Measurements from ENCODE around the gene BRD7.

BRD7 gene

GRCh38 chr16:50393858-50394802 lies 25.3 kb upstream of the BRD7 start:
- no peaks in the 10 kb centered on the region for H4K20me1 ChIP-seq (ENCODE audit: insufficient read depth, low read length)
- no peak overlapping the region for H3K4me2 ChIP-seq (ENCODE audit: low read length)
- no peaks in the 10 kb centered on the region for H3K79me2 ChIP-seq (ENCODE audit: low read length)
- 0 out of 2 replicates have a peak overlapping the region, but pooled peaks have one; percentile 23 for H2AFZ ChIP-seq (ENCODE audit: low read depth, low read length)
- H3K27ac ChIP-seq (ENCODE audit: low read length) = no peak overlapping the region
- TF ChIP-seq CTCF (IDR thresholded peaks at IDR 0.05; ENCODE audit: low read depth, low read length) (no peak), EZH2phosphoT487 (IDR thresholded peaks at IDR 0.05; ENCODE audit: low read depth) (no peak)
- H3K27me3 ChIP-seq (ENCODE audit: low read depth, low read length) = no peaks in the 10 kb centered on the region
- no peak overlapping the region for H3K9ac ChIP-seq (ENCODE audit: low read length)
- no peak overlapping the region for H3K4me3 ChIP-seq (ENCODE audit: low read length)
- no peaks in the 10 kb centered on the region for H3K9me3 ChIP-seq (ENCODE audit: insufficient read depth, low read length)
- peaks cover 10% of the 10 kb centered on the region for H3K4me1 ChIP-seq (ENCODE audit: low read length)
- no peaks in the 10 kb centered on the region for H3K36me3 ChIP-seq (replicated peaks; ENCODE audit: low read depth, low read length)

GRCh38 chr16:50393416-50393815 lies 24.6 kb upstream of the BRD7 start:
- TF ChIP-seq EZH2phosphoT487 (IDR thresholded peaks at IDR 0.05; ENCODE audit: low read depth) (no peak), CTCF (IDR thresholded peaks at IDR 0.05; ENCODE audit: low read depth, low read length) (no peak)
- H3K4me2 ChIP-seq (ENCODE audit: low read length) = no peak overlapping the region
- H2AFZ ChIP-seq (ENCODE audit: low read depth, low read length) = no peak overlapping the region
- H3K9ac ChIP-seq (ENCODE audit: low read length) = no peak overlapping the region
- H3K36me3 ChIP-seq (replicated peaks; ENCODE audit: low read depth, low read length) = no peaks in the 10 kb centered on the region
- H3K4me3 ChIP-seq (ENCODE audit: low read length) = no peak overlapping the region
- H4K20me1 ChIP-seq (ENCODE audit: insufficient read depth, low read length) = no peaks in the 10 kb centered on the region
- no peaks in the 10 kb centered on the region for H3K27me3 ChIP-seq (ENCODE audit: low read depth, low read length)
- H3K27ac ChIP-seq (ENCODE audit: low read length) = no peak overlapping the region
- H3K4me1 ChIP-seq (ENCODE audit: low read length) = peaks cover 10% of the 10 kb centered on the region
- no peaks in the 10 kb centered on the region for H3K79me2 ChIP-seq (ENCODE audit: low read length)
- no peaks in the 10 kb centered on the region for H3K9me3 ChIP-seq (ENCODE audit: insufficient read depth, low read length)

GRCh38 chr16:50390914-50391716 lies 22.3 kb upstream of the BRD7 start:
- Histone ChIP-seq H2AFZ (ENCODE audit: low read depth, low read length) (no peak overlapping the region), H3K27me3 (ENCODE audit: low read depth, low read length) (no peaks in the 10 kb centered on the region), H4K20me1 (ENCODE audit: insufficient read depth, low read length) (no peaks in the 10 kb centered on the region), H3K9me3 (ENCODE audit: insufficient read depth, low read length) (no peaks in the 10 kb centered on the region), H3K36me3 (replicated peaks; ENCODE audit: low read depth, low read length) (no peaks in the 10 kb centered on the region), H3K4me2 (ENCODE audit: low read length) (no peak overlapping the region), H3K4me3 (ENCODE audit: low read length) (no peak overlapping the region), H3K79me2 (ENCODE audit: low read length) (no peaks in the 10 kb centered on the region), H3K9ac (ENCODE audit: low read length) (no peak overlapping the region), H3K4me1 (ENCODE audit: low read length) (peaks cover 8% of the 10 kb centered on the region), H3K27ac (ENCODE audit: low read length) (no peak overlapping the region)
- TF ChIP-seq CTCF (IDR thresholded peaks at IDR 0.05; ENCODE audit: low read depth, low read length) (no peak), EZH2phosphoT487 (IDR thresholded peaks at IDR 0.05; ENCODE audit: low read depth) (no peak)

- Histone ChIP-seq H3K9me3 (ENCODE audit: insufficient read depth, low read length) (no peaks in the 10 kb centered on the region), H3K79me2 (ENCODE audit: low read length) (no peaks in the 10 kb centered on the region), H4K20me1 (ENCODE audit: insufficient read depth, low read length) (no peaks in the 10 kb centered on the region), H3K27me3 (ENCODE audit: low read depth, low read length) (no peaks in the 10 kb centered on the region), H2AFZ (ENCODE audit: low read depth, low read length) (no peak overlapping the region), H3K36me3 (replicated peaks; ENCODE audit: low read depth, low read length) (no peaks in the 10 kb centered on the region), H3K9ac (ENCODE audit: low read length) (no peak overlapping the region), H3K4me2 (ENCODE audit: low read length) (no peak overlapping the region), H3K4me1 (ENCODE audit: low read length) (peaks cover under 1% of the 10 kb centered on the region; the same call in 1 of the 2 replicates), H3K27ac (ENCODE audit: low read length) (no peak overlapping the region), H3K4me3 (ENCODE audit: low read length) (no peak overlapping the region)
- no peak for TF ChIP-seq CTCF (IDR thresholded peaks at IDR 0.05; ENCODE audit: low read depth, low read length)
- TF ChIP-seq EZH2phosphoT487 (IDR thresholded peaks at IDR 0.05; ENCODE audit: low read depth) = no peak
Measured at GRCh38 chr16:50390371-50390771, 21.6 kb upstream of the BRD7 start.
